CD8-positive, alpha-beta memory T cell (primary cell): Measurements from ENCODE around the gene CYBRD1. TPM values are rescaled to one million over a fixed set of nuclear protein-coding genes. Genes with fewer than 3 reads are reported as not detected.
"Not testable (repeated sequence)": the region's sequence is repeated elsewhere in the genome, so short reads cannot be mapped to it uniquely, and the experiment has no call there.

Experiments used
- CTCF ChIA-PET: fragments of 350-600 bp; sonication (Branson Sonifier 250); formaldehyde crosslinking; loops from one replicate; lab custom pipeline; 2021; ENCODE audit warnings: antibody characterized with exemption; lab: Charles Lee
- POLR2A ChIA-PET: fragments of 350-600 bp; sonication (Branson Sonifier 250); formaldehyde crosslinking; loops from one replicate; lab custom pipeline; 2021; ENCODE audit warnings: antibody characterized with exemption; lab: Charles Lee
- DNase-seq, 5 donors: peaks; one replicate each; pipeline versions ENCODE4 v3.0.0 to v3.0.0-alpha.2; 2020 to 2022; ENCODE audit warnings: mixed read lengths in 1 of 5
- H3K27ac ChIP-seq: one replicate; pipeline ENCODE4 v1.7.0; 2013; ENCODE audit warnings: low read depth, mild to moderate bottlenecking, low read length, moderate library complexity
- H3K27me3 ChIP-seq: 2 replicates; pipeline ENCODE4 v1.7.0; 2013; ENCODE audit warnings: low read length, mild to moderate bottlenecking; ENCODE audit not compliant: insufficient read depth, poor library complexity, severe bottlenecking
- H3K36me3 ChIP-seq: 2 replicates; pipeline ENCODE4 v1.7.0; 2013; ENCODE audit warnings: mild to moderate bottlenecking, low read length, moderate library complexity; ENCODE audit not compliant: insufficient read depth
- H3K4me1 ChIP-seq: 2 replicates; pipeline ENCODE4 v1.7.0; 2013; ENCODE audit warnings: mild to moderate bottlenecking, low read length, moderate library complexity; ENCODE audit not compliant: insufficient read depth
- H3K4me3 ChIP-seq: 2 replicates; pipeline ENCODE4 v1.7.0; 2013; ENCODE audit warnings: mild to moderate bottlenecking, low read length
- H3K9me3 ChIP-seq: 2 replicates; pipeline ENCODE4 v1.7.0; 2013; ENCODE audit warnings: mild to moderate bottlenecking, low read length
- H3K27ac Mint-ChIP-seq, 8 donors: one replicate each; pipeline ENCODE4 v1.8.0; 2020 to 2021; ENCODE audit warnings: mixed read lengths in 8 of 8, mild to moderate bottlenecking in 6 of 8, inconsistent platforms in 3 of 8, moderate library complexity in 3 of 8
- H3K27me3 Mint-ChIP-seq, 2 donors: one replicate each; pipeline ENCODE4 v1.8.0; 2020 to 2021; ENCODE audit warnings: mixed read lengths in 2 of 2, mild to moderate bottlenecking in 1 of 2, moderate library complexity in 1 of 2
- H3K36me3 Mint-ChIP-seq, 3 donors: one replicate each; pipeline ENCODE4 v1.8.0; 2020 to 2021; ENCODE audit warnings: mixed read lengths in 3 of 3, inconsistent platforms in 1 of 3, mild to moderate bottlenecking in 1 of 3
- H3K4me1 Mint-ChIP-seq, 3 donors: one replicate each; pipeline ENCODE4 v1.8.0; 2020 to 2021; ENCODE audit warnings: mixed read lengths in 3 of 3, inconsistent platforms in 1 of 3, mild to moderate bottlenecking in 1 of 3
- H3K4me3 Mint-ChIP-seq, 7 donors: one replicate each; pipeline ENCODE4 v1.8.0; 2020 to 2021; ENCODE audit warnings: mixed read lengths in 7 of 7, mild to moderate bottlenecking in 6 of 7, moderate library complexity in 4 of 7, inconsistent platforms in 2 of 7
- H3K9me3 Mint-ChIP-seq, 5 donors: one replicate each; pipeline ENCODE4 v1.8.0; 2020 to 2022; ENCODE audit warnings: mixed read lengths in 5 of 5, mild to moderate bottlenecking in 3 of 5, moderate library complexity in 2 of 5, inconsistent platforms in 1 of 5
- polyA plus RNA-seq: library from polyadenylated mRNA; unstranded; fragments of 300-500 nt; fragmentation: Illumina TruSeq; gene quantifications from one replicate; pipeline ENCODE4 v1.2.3, GENCODE V29; 2021
- total RNA-seq, 2 experiments: library from RNA; stranded (reverse); gene quantifications; one replicate each; pipeline ENCODE4 v1.2.3, GENCODE V29; 2021

CYBRD1 gene
- total and polyA plus RNA-seq, 3 experiments from 2014 or later = 0.95 to 1.2 (median 1.2) TPM

- no peak overlapping the region for H3K27ac ChIP-seq
- H3K4me1 ChIP-seq = no peaks in the 10 kb centered on the region
- H3K27me3 ChIP-seq = no peaks in the 10 kb centered on the region
- no peaks in the 10 kb centered on the region for H3K36me3 ChIP-seq
- Mint-ChIP-seq H3K9me3 (no peaks in the 10 kb centered on the region), H3K27me3 (no peaks in the 10 kb centered on the region), H3K36me3 (peaks cover 16 to 57% (median 26%) of the 10 kb centered on the region in 3 donors), H3K27ac (peak overlapping the region in 6 of 8 donors; percentile 8 to 91 (median 72)), H3K4me1 (peaks cover 13 to 36% (median 24%) of the 10 kb centered on the region in 3 donors), H3K4me3 (peak overlapping the region in 3 of 7 donors; percentile 9 to 23 (median 11))
- no peaks in the 10 kb centered on the region for H3K9me3 ChIP-seq
- H3K4me3 ChIP-seq = no peak overlapping the region
- ChIA-PET CTCF (no interaction called here), POLR2A (no interaction called here)
- DNase-seq = no peak
These were observed 37.2 kb upstream of the CYBRD1 start for GRCh38 chr2:171485116-171485515.

- H3K27ac Mint-ChIP-seq = no peak overlapping the region
- no peaks in the 10 kb centered on the region for H3K27me3 ChIP-seq
- no peaks in the 10 kb centered on the region for H3K9me3 Mint-ChIP-seq
- H3K36me3 ChIP-seq = no peaks in the 10 kb centered on the region
- no peaks in the 10 kb centered on the region for H3K27me3 Mint-ChIP-seq
- no peaks in the 10 kb centered on the region for H3K4me1 ChIP-seq
- no peak for DNase-seq
- no peaks in the 10 kb centered on the region for H3K9me3 ChIP-seq
- no peak overlapping the region for H3K4me3 ChIP-seq
- ChIA-PET POLR2A (no interaction called here), CTCF (no interaction called here)
- no peak overlapping the region for H3K27ac ChIP-seq
- peaks cover 13 to 36% (median 24%) of the 10 kb centered on the region in 3 donors for H3K4me1 Mint-ChIP-seq
- H3K4me3 Mint-ChIP-seq = no peak overlapping the region
- H3K36me3 Mint-ChIP-seq = peaks cover 19 to 42% (median 22%) of the 10 kb centered on the region in 3 donors
These were observed 35.1 kb upstream of the CYBRD1 start for GRCh38 chr2:171487201-171487600.

- POLR2A ChIA-PET = no interaction called here
These were observed 34.4 kb upstream of the CYBRD1 start for GRCh38 chr2:171487803-171488259.

GRCh38 chr2:171490577-171490976 lies 31.7 kb upstream of the CYBRD1 start:
- POLR2A ChIA-PET = no interaction called here
- H3K27ac ChIP-seq = no peak overlapping the region
- H3K36me3 Mint-ChIP-seq = peaks cover 15 to 22% (median 19%) of the 10 kb centered on the region in 3 donors
- no peak for DNase-seq
- H3K9me3 ChIP-seq = no peaks in the 10 kb centered on the region
- H3K27ac Mint-ChIP-seq = no peak overlapping the region
- no peaks in the 10 kb centered on the region for H3K4me1 ChIP-seq
- CTCF ChIA-PET = interaction anchor here (1.0 kb wide), 1 partner anchor 11 kb away, joined by 3 read pairs; no protein-coding TSS in a partner anchor
- H3K27me3 ChIP-seq = no peaks in the 10 kb centered on the region
- H3K4me3 Mint-ChIP-seq = no peak overlapping the region
- no peaks in the 10 kb centered on the region for H3K27me3 Mint-ChIP-seq
- H3K4me3 ChIP-seq = no peak overlapping the region
- no peaks in the 10 kb centered on the region for H3K36me3 ChIP-seq
- H3K4me1 Mint-ChIP-seq = peaks cover 0 to 9% (median 7%) of the 10 kb centered on the region in 3 donors
- no peaks in the 10 kb centered on the region for H3K9me3 Mint-ChIP-seq

More at GRCh38 chr2:171487803-171488259, 34.4 kb upstream of the CYBRD1 start:
- H3K36me3 Mint-ChIP-seq = peaks cover 17 to 36% (median 22%) of the 10 kb centered on the region in 3 donors
- H3K27me3 Mint-ChIP-seq = no peaks in the 10 kb centered on the region
- H3K4me3 ChIP-seq = no peak overlapping the region
- H3K36me3 ChIP-seq = no peaks in the 10 kb centered on the region
- CTCF ChIA-PET = no interaction called here
- peak overlapping the region in 1 of 8 donors; percentile 46 for H3K27ac Mint-ChIP-seq
- H3K27me3 ChIP-seq = no peaks in the 10 kb centered on the region
- no peaks in the 10 kb centered on the region for H3K9me3 ChIP-seq
- no peak overlapping the region for H3K27ac ChIP-seq
- H3K4me1 ChIP-seq = no peaks in the 10 kb centered on the region
- no peaks in the 10 kb centered on the region for H3K9me3 Mint-ChIP-seq
- H3K4me3 Mint-ChIP-seq = no peak overlapping the region
- H3K4me1 Mint-ChIP-seq = peaks cover 13 to 29% (median 21%) of the 10 kb centered on the region in 3 donors
- no peak for DNase-seq

GRCh38 chr2:171491292-171491691 lies 31.0 kb upstream of the CYBRD1 start:
- Histone ChIP-seq H3K27me3 (no peaks in the 10 kb centered on the region), H3K27ac (no peak overlapping the region), H3K9me3 (no peaks in the 10 kb centered on the region), H3K4me3 (no peak overlapping the region), H3K4me1 (no peaks in the 10 kb centered on the region), H3K36me3 (no peaks in the 10 kb centered on the region)
- Mint-ChIP-seq H3K27ac (no peak overlapping the region), H3K36me3 (peaks cover 15 to 22% (median 19%) of the 10 kb centered on the region in 3 donors), H3K4me3 (no peak overlapping the region), H3K9me3 (no peaks in the 10 kb centered on the region), H3K27me3 (no peaks in the 10 kb centered on the region), H3K4me1 (peaks cover 0 to 5% (median 4%) of the 10 kb centered on the region in 3 donors)
- POLR2A ChIA-PET = no interaction called here
- no peak for DNase-seq
- CTCF ChIA-PET = no interaction called here

GRCh38 chr2:171492664-171493063 lies 29.6 kb upstream of the CYBRD1 start:
- H3K4me3 ChIP-seq = no peak overlapping the region
- no peak overlapping the region for H3K4me3 Mint-ChIP-seq
- no peaks in the 10 kb centered on the region for H3K36me3 ChIP-seq
- no peaks in the 10 kb centered on the region for H3K27me3 ChIP-seq
- peaks cover 0 to 2% of the 10 kb centered on the region in 2 donors for H3K27me3 Mint-ChIP-seq
- H3K36me3 Mint-ChIP-seq = peaks cover 11 to 27% (median 14%) of the 10 kb centered on the region in 3 donors
- ChIA-PET POLR2A (no interaction called here), CTCF (no interaction called here)
- no peak overlapping the region for H3K27ac ChIP-seq
- H3K27ac Mint-ChIP-seq = no peak overlapping the region
- DNase-seq = no peak
- H3K9me3 Mint-ChIP-seq = peaks cover 0 to 6% (median 0%) of the 10 kb centered on the region in 5 donors
- no peaks in the 10 kb centered on the region for H3K4me1 Mint-ChIP-seq
- H3K9me3 ChIP-seq = no peaks in the 10 kb centered on the region
- no peaks in the 10 kb centered on the region for H3K4me1 ChIP-seq

GRCh38 chr2:171497664-171498063 lies 24.6 kb upstream of the CYBRD1 start:
- POLR2A ChIA-PET, H3K9me3 Mint-ChIP-seq: not testable (repeated sequence)
- peaks cover 1 to 15% (median 1%) of the 10 kb centered on the region in 3 donors for H3K36me3 Mint-ChIP-seq

GRCh38 chr2:171505374-171505773 lies 16.9 kb upstream of the CYBRD1 start:
- no peaks in the 10 kb centered on the region for H3K27me3 ChIP-seq
- no peak for DNase-seq
- H3K27me3 Mint-ChIP-seq = peaks cover 0 to 6% of the 10 kb centered on the region in 2 donors
- peaks cover 0 to 9% (median 2%) of the 10 kb centered on the region in 3 donors for H3K36me3 Mint-ChIP-seq
- no peak overlapping the region for H3K27ac Mint-ChIP-seq
- ChIA-PET POLR2A (no interaction called here), CTCF (no interaction called here)
- H3K27ac ChIP-seq = no peak overlapping the region
- H3K4me1 Mint-ChIP-seq = peaks cover 3 to 6% (median 5%) of the 10 kb centered on the region in 3 donors
- no peak overlapping the region for H3K4me3 Mint-ChIP-seq
- no peaks in the 10 kb centered on the region for H3K9me3 Mint-ChIP-seq
- no peak overlapping the region for H3K4me3 ChIP-seq
- H3K4me1 ChIP-seq = no peaks in the 10 kb centered on the region
- H3K9me3 ChIP-seq = no peaks in the 10 kb centered on the region
- H3K36me3 ChIP-seq = no peaks in the 10 kb centered on the region

More at GRCh38 chr2:171497664-171498063, 24.6 kb upstream of the CYBRD1 start:
- CTCF ChIA-PET, H3K4me1 ChIP-seq, H3K4me1 Mint-ChIP-seq, H3K4me3 ChIP-seq, H3K9me3 ChIP-seq, H3K36me3 ChIP-seq, H3K4me3 Mint-ChIP-seq, DNase-seq, H3K27me3 ChIP-seq, H3K27ac ChIP-seq, H3K27me3 Mint-ChIP-seq, H3K27ac Mint-ChIP-seq: not testable (repeated sequence)
